Epithelial cell of proximal tubule (primary cell): ENCODE results near the gene FBLN1. TPM values are rescaled to one million over a fixed set of nuclear protein-coding genes. Genes with fewer than 3 reads are reported as not detected.

Experiments
- DNase-seq: peaks from one replicate; pipeline ENCODE4 v3.0.0-alpha.2; 2011; ENCODE audit warnings: low read depth
- H3K4me3 ChIP-seq: 2 replicates; pipeline ENCODE4 v1.5.1; 2011; ENCODE audit warnings: low read depth, mild to moderate bottlenecking, low read length
- total RNA-seq: library from RNA; depleted of rRNA; stranded (reverse); fragments of >200 nt; gene quantifications from 2 replicates; pipeline ENCODE4 v1.2.3, GENCODE V29; 2015
- TF ChIP-seq, protein P1 (sequence below): conservative IDR thresholded peaks from 2 replicates; pipeline ENCODE4 v1.5.1; 2012; ENCODE audit warnings: low read depth, mild to moderate bottlenecking, low read length

Gene FBLN1
- total RNA-seq, 1 donor from 2014 or later: 58.5 TPM

- TF ChIP-seq, protein P1, sequence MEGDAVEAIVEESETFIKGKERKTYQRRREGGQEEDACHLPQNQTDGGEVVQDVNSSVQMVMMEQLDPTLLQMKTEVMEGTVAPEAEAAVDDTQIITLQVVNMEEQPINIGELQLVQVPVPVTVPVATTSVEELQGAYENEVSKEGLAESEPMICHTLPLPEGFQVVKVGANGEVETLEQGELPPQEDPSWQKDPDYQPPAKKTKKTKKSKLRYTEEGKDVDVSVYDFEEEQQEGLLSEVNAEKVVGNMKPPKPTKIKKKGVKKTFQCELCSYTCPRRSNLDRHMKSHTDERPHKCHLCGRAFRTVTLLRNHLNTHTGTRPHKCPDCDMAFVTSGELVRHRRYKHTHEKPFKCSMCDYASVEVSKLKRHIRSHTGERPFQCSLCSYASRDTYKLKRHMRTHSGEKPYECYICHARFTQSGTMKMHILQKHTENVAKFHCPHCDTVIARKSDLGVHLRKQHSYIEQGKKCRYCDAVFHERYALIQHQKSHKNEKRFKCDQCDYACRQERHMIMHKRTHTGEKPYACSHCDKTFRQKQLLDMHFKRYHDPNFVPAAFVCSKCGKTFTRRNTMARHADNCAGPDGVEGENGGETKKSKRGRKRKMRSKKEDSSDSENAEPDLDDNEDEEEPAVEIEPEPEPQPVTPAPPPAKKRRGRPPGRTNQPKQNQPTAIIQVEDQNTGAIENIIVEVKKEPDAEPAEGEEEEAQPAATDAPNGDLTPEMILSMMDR: no peak
- H3K4me3 ChIP-seq: no peak overlapping the region
- DNase-seq: no peak
These were observed 9.7 kb downstream of the FBLN1 start for GRCh38 chr22:45512363-45512762.

DNA sequence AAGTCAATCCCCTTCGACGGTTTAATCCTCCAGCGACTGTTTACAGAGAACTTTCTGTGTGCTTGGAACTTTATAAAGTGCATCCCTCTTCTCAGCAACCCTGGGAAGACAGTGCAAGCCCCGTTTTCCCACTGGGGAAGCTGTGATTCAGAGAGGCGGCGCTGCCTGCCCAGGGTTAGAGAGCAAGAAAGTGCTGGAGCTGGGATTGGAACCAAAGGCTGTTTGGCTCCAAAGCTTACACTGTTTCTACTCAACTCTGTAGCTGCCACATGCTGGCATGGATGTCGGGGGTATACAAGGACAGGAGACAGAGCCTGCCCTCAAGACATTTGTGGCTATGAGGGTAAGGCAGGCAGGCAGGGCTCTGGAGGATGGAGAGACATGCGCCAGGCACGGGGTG is 13.0 kb downstream of the FBLN1 start:
- H3K4me3 ChIP-seq: no peak overlapping the region
- DNase-seq: no peak
- TF ChIP-seq, protein P1: no peak

DNA sequence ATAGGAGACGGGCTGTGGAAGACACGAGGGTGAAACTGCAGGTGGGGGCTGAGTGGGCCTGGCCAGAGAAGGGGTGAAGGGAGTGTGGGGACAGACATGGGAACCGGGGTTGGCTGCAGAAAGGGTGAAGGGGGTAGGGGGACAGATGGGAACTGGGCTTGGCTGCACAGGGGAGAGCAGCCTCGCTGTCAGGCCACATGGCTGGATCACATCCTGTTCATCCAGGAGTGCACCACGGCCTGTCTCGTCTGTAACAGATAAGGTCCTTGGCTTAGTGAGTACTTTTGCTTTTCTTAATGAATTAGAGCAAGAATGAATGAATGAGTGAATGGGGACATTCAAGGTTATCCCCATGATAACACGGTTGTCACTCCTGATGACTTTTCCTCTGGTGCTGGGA is 13.5 kb downstream of the FBLN1 start:
- DNase-seq: no peak
- TF ChIP-seq, protein P1: no peak
- no peak overlapping the region for H3K4me3 ChIP-seq

DNA sequence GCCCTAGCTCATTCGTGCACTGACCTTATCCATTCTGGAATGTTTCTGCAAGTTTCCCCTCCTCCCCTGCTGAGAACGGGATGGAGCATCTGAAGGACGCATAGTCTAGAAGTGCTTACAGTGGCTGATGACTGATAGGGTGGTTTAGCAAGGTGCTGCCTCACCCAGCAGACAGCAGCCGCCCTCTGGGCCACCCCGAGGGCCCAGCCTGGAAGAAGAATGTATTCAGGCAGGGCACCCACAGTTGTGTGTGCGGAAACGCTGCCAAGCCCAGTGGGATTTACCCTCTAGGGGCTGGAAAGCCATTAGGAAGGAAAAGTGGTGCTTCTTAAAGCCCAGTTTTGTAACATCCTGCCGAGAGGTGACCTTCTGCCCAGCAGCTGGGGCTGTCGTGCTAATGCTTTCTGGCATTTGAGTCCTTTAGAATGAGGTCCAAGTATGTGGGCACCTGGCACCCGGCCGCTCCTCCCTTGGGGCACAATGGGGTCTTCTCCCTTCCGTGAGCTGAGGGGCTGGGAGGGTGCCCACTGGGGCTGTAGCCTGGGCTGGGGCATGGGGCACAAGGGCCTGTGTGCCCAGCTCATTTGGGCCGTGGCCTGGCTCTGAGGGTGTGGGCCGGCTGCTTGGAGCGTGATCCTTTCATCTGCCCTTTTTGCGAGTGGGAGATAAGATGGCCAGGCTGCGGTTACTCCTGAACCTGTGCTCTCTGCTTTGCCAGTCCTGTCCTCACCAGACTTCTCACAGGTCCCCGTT is 14.4 kb downstream of the FBLN1 start:
- DNase-seq: no peak
- TF ChIP-seq, protein P1: no peak
- H3K4me3 ChIP-seq: no peak overlapping the region

DNA sequence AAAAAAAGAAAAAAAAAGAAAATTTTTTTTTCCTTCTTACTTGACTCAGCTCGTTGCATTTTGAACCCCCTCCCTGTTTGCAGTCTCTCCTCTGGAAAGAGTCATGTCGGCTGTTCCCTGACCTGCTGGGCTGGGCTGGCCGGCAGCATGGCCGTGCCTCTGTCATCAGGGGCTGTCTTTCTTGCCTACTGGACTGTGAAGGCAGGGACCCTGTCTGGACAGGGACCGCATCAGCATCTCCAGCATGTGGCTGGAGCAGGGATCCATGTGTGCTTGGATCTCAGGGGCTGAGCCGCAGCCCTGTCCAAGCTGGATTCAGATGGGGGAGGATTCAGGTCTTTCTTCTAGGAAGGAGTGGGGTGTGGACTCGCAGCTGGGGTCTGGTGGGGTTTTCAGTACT is 15.5 kb downstream of the FBLN1 start:
- TF ChIP-seq, protein P1: no peak
- no peak overlapping the region for H3K4me3 ChIP-seq
- DNase-seq: no peak

- DNase-seq: no peak
- TF ChIP-seq, protein P1: no peak
- no peak overlapping the region for H3K4me3 ChIP-seq
These were observed 15.9 kb downstream of the FBLN1 start for GRCh38 chr22:45518580-45518991.

DNA sequence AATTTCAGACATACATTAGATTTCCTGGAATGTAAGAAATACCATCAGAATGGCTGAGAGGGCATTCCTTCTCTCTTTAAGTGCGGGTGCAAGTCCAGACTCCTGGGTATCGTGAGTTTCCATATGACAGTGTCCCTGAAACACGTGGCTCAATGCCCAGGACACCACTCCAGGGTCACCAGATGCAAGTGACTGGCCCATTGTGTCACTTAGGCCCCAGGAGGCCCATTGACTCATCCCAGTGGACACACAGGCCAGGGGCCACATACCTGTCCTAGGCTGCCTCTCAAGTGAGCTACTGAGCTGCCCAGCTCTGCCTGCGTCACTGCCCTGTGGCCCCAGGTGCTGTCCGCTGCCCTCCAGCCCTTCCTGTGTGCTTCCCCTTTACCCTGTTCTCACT is 18.5 kb downstream of the FBLN1 start:
- no peak overlapping the region for H3K4me3 ChIP-seq
- DNase-seq: no peak
- TF ChIP-seq, protein P1: no peak
